ENCODE data around the gene KRTAP10-5. TPM values are rescaled to one million over a fixed set of nuclear protein-coding genes. Genes with fewer than 3 reads are reported as not detected.

KRTAP10-5 gene
- total and polyA plus RNA-seq, 9 of the 15 experiments (the other 6 are each of a cell fraction or from before 2014, with no cell fraction given), result not detected

DNA sequence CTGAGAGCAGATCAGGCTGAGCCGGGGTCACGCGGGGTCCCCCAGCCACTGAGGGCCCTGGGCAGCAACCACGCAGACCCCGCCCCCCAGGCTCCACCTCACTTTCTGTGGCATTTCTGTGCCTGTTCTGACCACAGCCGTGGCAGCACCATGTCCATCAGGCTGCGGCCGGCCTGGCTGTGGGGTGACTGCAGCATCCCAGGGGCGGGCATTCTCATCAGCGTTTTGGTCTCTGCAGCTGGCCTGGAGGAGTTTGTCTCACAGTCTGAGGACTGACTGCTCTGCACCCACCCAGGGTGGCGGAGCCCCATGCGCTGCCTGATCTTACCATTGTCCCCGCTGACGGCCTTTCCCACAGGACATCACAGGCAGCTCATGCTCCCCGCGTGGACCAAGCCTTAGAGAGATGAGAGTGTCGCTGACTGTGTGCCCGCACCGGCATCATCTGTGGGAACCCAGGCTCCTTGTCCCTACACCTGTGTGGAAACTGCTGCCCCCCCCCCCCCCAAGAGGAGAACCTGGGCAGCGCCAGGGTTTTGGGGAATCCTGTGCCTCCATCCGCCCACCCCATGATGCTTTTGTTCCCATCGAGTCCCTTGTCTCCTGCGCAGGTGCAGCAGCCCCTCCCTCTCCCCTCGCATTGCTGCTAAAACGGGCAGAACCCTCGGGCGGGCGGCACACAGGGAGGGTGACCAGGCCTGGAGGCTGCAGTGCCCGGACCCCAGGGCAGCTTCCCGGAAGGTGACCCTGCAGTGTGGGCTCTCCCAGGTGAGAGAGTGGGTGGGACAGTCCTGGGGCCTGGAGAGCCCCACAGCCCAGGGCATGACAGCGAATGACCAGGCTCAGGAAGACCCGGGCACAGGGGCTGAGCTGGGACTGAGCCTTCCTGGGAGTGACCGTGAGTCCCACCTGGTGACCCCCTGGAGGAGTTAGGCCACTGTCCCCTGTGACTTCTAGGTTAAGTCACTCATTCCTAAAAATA lies 42.2 kb downstream of the KRTAP10-5 start:
- Histone ChIP-seq H4K20me1 (replicated peaks; ENCODE audit: control insufficient read depth, insufficient read depth, low read length) (no peaks in the 10 kb centered on the region), H3K9ac (ENCODE audit: insufficient read depth in 1 of 2, low read depth in 2 of 2, low read length in 2 of 2) (no peak overlapping the region), H3K36me3 (ENCODE audit: control insufficient read depth, insufficient read depth, low read length) (no peaks in the 10 kb centered on the region), H3K4me1 (replicated peaks in 1 of 2; ENCODE audit: control insufficient read depth in 2 of 2, insufficient read depth in 2 of 2, low read length in 2 of 2) (peaks cover 0 to 12% of the 10 kb centered on the region in 2 experiments; a peak in 2 of 5 replicates), H3K4me2 (ENCODE audit: insufficient read depth, low read length) (no peak overlapping the region), H3K79me2 (ENCODE audit: control insufficient read depth, insufficient read depth, low read length) (no peaks in the 10 kb centered on the region), H2AFZ (ENCODE audit: low read depth, low read length) (no peak overlapping the region), H3K4me3 (no peak overlapping the region), H3K9me1 (ENCODE audit: control insufficient read depth, insufficient read depth, low read length) (no peaks in the 10 kb centered on the region), H3K27me3 (ENCODE audit: control insufficient read depth in 2 of 2, insufficient read depth in 2 of 2, low read length in 2 of 2) (peaks cover 5 to 34% of the 10 kb centered on the region in 2 experiments; a peak in 4 of 5 replicates), H3K9me3 (replicated peaks; ENCODE audit: control insufficient read depth, insufficient read depth, low read depth, low read length) (no peaks in the 10 kb centered on the region; the same call in 1 of the 2 replicates), H3K27ac (ENCODE audit: extremely low read depth, low read depth, low read length) (no peak overlapping the region)
- FAIRE-seq, result no peak
- intact Hi-C loops (cut with micrococcal nuclease), result no loop called here
- TF ChIP-seq, protein P1, sequence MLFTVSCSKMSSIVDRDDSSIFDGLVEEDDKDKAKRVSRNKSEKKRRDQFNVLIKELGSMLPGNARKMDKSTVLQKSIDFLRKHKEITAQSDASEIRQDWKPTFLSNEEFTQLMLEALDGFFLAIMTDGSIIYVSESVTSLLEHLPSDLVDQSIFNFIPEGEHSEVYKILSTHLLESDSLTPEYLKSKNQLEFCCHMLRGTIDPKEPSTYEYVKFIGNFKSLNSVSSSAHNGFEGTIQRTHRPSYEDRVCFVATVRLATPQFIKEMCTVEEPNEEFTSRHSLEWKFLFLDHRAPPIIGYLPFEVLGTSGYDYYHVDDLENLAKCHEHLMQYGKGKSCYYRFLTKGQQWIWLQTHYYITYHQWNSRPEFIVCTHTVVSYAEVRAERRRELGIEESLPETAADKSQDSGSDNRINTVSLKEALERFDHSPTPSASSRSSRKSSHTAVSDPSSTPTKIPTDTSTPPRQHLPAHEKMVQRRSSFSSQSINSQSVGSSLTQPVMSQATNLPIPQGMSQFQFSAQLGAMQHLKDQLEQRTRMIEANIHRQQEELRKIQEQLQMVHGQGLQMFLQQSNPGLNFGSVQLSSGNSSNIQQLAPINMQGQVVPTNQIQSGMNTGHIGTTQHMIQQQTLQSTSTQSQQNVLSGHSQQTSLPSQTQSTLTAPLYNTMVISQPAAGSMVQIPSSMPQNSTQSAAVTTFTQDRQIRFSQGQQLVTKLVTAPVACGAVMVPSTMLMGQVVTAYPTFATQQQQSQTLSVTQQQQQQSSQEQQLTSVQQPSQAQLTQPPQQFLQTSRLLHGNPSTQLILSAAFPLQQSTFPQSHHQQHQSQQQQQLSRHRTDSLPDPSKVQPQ (CRISPR knock-in tag; IDR thresholded peaks at IDR 0.05; ENCODE audit: borderline replicate concordance), result no peak
- TF ChIP-seq ZNF12 (CRISPR knock-in tag; IDR thresholded peaks at IDR 0.05), result no peak
- no peak for TF ChIP-seq SRSF3 (IDR thresholded peaks at IDR 0.05; ENCODE audit: insufficient read depth, low read length)
- no peak for TF ChIP-seq ELF4 (CRISPR knock-in tag; IDR thresholded peaks at IDR 0.05)
- no peak for TF ChIP-seq CBX3 (IDR thresholded peaks at IDR 0.05; ENCODE audit: borderline replicate concordance in 1 of 2, low read length in 2 of 2)
- TF ChIP-seq, protein P2, sequence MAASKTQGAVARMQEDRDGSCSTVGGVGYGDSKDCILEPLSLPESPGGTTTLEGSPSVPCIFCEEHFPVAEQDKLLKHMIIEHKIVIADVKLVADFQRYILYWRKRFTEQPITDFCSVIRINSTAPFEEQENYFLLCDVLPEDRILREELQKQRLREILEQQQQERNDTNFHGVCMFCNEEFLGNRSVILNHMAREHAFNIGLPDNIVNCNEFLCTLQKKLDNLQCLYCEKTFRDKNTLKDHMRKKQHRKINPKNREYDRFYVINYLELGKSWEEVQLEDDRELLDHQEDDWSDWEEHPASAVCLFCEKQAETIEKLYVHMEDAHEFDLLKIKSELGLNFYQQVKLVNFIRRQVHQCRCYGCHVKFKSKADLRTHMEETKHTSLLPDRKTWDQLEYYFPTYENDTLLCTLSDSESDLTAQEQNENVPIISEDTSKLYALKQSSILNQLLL (CRISPR knock-in tag; IDR thresholded peaks at IDR 0.05; ENCODE audit: borderline replicate concordance), result no peak
- TF ChIP-seq TRIM28 (IDR thresholded peaks at IDR 0.05), result no peak
- TF ChIP-seq POLR2AphosphoS5 (IDR thresholded peaks at IDR 0.05; ENCODE audit: control insufficient read depth, insufficient read depth, low read depth, low read length), result no peak
- TF ChIP-seq, protein P3, sequence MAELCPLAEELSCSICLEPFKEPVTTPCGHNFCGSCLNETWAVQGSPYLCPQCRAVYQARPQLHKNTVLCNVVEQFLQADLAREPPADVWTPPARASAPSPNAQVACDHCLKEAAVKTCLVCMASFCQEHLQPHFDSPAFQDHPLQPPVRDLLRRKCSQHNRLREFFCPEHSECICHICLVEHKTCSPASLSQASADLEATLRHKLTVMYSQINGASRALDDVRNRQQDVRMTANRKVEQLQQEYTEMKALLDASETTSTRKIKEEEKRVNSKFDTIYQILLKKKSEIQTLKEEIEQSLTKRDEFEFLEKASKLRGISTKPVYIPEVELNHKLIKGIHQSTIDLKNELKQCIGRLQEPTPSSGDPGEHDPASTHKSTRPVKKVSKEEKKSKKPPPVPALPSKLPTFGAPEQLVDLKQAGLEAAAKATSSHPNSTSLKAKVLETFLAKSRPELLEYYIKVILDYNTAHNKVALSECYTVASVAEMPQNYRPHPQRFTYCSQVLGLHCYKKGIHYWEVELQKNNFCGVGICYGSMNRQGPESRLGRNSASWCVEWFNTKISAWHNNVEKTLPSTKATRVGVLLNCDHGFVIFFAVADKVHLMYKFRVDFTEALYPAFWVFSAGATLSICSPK (IDR thresholded peaks at IDR 0.05; ENCODE audit: borderline replicate concordance), result no peak
- no peak for TF ChIP-seq TOE1 (IDR thresholded peaks at IDR 0.05; ENCODE audit: borderline replicate concordance)
- no peak for TF ChIP-seq TOE1 (CRISPR knock-in tag; IDR thresholded peaks at IDR 0.05; ENCODE audit: borderline replicate concordance, low read depth)
- TF ChIP-seq SMARCA4 (IDR thresholded peaks at IDR 0.05), result no peak
- TF ChIP-seq FOXJ2 (tag; IDR thresholded peaks at IDR 0.05), result no peak
- no peak for TF ChIP-seq ELF1 (tag; IDR thresholded peaks at IDR 0.05)
- TF ChIP-seq TAF9B (IDR thresholded peaks at IDR 0.05; ENCODE audit: partially characterized antibody), result no peak
- ATAC-seq, result no peak
- whole genome bisulfite sequencing (ENCODE audit: insufficient coverage, low coverage, missing lambda C conversion rate), result under 1% methylated on average over 33 of the region's 33 CpGs
- no TSS peak for BruUV-seq (replicated peaks)
- in situ Hi-C loops (cut with MboI), result no loop called here
- ChIA-PET CTCF (ENCODE audit: low intra/inter-chr PET ratio) (no interaction called here), POLR2A (interaction anchor here (0.6 to 0.7 kb wide), 2 partner anchors 22 to 264 kb away, joined by 4 read pairs; no protein-coding TSS in a partner anchor)
- no peak for DNase-seq (ENCODE audit: extremely low read depth in 1 of 4, low spot score in 3 of 4)
